ENCODE measurements around the gene FAM89B.
"Not testable (repeated sequence)": the region's sequence is repeated elsewhere in the genome, so short reads cannot be mapped to it uniquely, and the experiment has no call there.

The FAM89B gene

DNA sequence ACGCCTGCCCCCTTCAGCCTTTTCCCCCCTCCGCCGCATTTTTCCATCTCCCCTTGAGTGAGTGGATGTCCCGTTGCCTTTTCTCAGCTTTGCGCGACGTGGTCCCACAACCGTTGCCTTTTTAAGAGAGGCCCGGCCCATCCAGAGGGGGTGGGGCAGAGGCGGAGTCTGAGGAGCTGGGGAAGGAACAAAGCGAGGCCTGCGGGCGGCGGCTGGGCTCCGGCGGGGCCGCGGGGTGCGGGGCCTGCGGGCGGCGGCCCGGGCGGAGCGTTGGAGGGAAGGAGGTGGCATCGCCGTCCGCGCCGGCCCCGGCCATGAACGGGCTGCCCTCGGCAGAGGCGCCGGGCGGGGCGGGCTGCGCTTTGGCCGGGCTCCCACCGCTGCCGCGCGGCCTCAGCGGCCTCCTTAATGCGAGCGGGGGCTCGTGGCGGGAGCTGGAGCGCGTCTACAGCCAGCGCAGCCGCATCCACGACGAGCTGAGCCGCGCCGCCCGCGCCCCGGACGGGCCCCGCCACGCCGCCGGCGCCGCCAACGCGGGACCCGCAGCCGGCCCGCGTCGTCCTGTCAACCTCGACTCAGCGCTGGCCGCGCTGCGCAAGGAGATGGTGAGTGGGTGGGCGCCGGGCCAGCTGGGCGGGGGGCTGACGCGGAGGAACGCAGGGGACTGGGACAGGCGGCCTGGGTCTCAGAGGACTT is at the start of gene FAM89B:
TSS of gene FAM89B (plus strand) at position 183 of the 696 bp plus-strand sequence. CDS start at position 315, 132 bp downstream.
- peak; percentile 90 for DNase-seq

DNA sequence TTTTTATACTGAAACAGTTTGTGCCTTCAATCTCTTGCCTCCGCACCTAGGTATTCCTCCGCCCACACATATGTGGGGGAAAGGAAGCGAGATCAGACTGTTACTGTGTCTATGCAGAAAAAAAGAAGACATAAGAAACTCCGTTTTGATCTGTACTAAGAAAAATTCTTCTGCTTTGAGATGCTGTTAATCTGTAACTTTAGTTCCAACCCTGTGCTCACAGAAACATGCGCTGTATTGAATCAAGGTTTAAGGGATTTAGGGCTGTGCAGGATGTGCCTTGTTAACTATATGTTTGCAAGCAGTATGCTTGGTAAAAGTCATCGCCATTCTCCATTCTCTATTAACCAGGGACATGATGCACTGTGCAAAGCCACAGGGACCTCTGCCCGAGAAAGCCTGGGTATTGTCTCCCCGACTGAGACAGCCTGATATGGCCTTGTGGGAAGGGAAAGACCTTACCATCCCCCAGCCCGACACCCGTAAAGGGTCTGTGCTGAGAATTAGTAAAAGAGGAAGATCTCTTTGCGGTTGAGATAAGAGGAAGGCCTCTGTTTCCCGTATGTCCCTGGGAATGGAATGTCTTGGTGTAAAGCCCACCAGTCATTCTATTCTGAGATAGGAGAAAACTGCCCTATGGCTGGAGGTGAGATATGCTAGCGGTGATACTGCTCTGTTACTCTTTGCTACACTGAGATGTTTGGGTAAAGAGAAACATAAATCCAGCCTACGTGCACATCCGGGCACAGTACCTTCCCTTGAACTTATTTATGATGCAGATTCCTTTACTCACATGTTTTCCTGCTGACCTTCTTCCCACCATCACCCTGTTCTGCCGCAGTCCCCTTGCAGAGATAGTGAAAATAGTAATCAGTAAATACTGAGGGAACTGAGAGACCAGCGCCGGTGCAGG is 49.4 kb upstream of the FAM89B start:
- DNase-seq: peak; percentile 20

DNA sequence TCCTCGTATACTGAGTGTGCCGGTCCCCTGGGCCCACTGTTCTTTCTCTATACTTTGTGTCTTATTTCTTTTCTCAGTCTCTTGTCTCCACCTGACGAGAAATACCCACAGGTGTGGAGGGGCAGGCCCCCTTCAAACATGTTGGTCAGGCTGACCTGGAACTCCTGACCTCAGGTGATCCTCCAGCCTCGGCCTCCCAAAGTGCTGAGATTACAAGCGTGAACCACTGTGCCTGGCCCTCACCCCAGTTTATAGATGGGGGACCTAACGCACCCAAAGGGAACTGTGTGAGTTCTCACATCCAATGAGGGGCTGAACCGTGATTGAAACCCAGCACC is 48.7 kb upstream of the FAM89B start:
- not testable (repeated sequence) for DNase-seq

DNA sequence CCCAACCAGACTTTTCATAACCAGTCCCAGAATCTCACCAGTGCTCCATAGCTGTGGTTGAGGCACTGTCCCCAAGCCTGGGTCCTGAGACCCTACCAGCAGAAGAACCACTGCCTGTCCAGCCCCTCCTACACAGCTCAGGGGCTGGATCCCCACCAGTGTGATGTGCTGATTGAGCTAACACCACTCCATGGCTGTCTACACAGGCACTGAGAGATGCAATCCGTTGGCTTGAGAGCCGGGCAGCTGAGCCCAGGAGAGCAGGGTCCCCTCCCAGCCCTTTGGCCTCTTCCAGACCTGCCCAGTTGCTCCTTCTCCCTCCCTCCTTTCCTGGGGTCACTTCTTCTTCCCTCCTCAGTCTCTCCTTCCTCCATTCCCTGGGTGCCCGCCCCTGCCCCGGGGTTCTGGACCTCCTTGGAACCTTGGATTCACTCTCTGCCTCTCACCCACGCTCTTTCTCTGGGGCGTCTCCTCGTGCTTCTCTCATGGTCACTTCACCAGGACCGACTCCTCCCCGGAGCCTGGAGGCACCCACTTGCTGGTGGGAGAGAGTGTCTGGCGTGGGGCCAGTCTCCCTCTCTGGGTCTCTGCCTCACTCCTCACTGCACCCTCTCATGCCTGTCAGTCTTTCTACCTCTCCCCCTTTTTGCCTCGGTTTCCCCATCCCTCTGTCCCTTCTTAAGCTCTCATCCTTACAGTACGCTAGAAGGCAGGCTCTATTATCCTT is 48.2 kb upstream of the FAM89B start:
- DNase-seq: no peak

DNA sequence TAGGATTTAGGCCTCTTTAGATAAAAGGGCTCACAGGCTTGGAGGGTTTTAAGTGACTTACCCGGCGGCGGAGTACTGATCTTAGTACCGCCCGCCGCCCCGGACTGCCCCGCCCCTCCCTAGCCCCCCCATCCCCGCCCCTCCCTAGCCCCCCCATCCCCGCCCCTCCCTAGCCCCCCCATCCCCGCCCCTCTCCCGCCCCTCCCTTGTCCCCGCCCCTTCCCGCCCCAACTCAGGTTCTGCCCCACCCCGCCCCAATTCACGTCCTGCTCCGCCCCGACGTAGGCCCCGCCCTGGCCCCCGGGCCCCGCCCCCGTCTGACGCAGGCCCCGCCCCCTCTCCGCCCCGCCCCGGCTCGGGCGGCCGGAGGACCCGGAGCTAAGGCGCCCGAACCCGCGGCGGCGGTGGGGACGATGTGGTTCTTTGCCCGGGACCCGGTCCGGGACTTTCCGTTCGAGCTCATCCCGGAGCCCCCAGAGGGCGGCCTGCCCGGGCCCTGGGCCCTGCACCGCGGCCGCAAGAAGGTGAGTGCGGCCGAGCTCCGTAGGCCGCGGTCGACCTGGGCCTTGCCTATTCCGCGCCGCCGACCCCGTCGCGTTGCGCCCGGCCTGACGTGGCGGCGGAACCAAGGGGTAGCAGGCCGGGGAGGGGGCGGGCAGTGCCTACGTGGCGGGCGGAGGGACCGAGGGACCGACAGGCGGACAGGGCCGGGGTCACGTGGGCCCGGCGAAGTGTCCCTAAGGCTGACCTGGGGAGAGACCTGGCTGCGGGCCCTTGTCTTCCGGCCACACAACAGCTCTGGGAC is 47.4 kb upstream of the FAM89B start, which contains the start of gene SCYL1:
TSS of gene SCYL1 (plus strand) at position 343 of the 805 bp plus-strand sequence. CDS start at position 414, 71 bp downstream.
- DNase-seq: peak; percentile 81

DNA sequence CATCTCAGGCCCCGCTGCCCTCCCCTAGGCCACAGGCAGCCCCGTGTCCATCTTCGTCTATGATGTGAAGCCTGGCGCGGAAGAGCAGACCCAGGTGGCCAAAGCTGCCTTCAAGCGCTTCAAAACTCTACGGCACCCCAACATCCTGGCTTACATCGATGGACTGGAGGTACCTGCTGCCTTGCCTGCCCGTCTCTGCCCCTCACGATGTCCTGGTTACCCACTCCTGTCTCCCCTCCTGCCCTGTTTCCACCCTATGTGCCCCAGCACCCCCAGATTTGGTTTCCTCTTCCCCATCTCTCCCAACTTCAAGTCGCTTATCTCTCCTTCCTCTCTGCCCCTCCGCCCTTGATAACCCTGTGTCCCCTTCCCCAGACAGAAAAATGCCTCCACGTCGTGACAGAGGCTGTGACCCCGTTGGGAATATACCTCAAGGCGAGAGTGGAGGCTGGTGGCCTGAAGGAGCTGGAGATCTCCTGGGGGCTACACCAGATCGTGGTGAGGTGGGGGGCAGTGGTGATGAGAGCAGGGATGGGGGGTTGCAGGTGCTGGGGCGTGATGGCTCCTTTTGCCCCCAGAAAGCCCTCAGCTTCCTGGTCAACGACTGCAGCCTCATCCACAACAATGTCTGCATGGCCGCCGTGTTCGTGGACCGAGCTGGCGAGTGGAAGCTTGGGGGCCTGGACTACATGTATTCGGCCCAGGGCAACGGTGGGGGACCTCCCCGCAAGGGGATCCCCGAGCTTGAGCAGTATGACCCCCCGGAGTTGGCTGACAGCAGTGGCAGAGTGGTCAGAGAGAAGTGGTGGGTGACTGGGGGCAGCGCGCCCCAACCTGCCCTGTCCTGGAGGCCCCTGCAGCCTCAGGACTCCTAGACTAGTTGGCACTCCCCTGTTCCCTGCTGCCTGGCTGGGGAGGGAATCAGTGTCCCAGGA is 46.5 kb upstream of the FAM89B start:
- DNase-seq: no peak

DNA sequence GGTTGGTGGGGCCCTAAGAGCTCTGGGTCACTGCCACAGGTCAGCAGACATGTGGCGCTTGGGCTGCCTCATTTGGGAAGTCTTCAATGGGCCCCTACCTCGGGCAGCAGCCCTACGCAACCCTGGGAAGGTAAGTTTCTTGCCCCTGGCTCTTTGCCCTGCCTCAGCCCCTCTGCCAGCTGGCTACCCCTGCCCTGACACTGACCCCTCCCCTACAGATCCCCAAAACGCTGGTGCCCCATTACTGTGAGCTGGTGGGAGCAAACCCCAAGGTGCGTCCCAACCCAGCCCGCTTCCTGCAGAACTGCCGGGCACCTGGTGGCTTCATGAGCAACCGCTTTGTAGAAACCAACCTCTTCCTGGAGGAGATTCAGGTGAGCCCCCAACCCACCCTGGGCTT is 45.6 kb upstream of the FAM89B start:
- no peak for DNase-seq

DNA sequence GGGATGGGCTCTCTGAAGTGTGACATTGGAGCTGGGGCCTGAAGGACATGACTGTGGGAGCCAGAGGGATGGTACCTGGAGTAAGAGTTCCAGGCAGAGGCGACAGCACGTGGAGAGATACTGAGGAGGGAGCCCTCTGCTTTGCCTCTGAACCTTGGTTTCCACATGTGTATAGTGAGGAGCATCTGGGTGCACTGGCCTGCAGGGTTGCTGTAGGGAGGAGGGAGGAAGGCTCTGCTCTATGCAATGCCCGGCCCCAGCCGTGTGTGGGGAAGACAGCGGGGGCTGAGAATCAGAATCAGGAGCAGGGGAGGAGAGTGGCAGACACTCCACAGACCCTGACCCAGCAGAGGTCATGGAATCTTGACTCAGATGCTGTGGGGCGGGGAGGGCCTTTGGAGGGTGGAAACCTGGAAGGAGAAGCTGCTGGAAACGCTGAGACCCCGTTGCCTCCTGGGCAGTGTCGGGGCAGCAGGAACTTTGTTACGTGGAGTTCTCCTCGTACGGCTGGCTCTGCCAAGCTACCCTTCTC is 43.5 kb upstream of the FAM89B start:
- DNase-seq: no peak

DNA sequence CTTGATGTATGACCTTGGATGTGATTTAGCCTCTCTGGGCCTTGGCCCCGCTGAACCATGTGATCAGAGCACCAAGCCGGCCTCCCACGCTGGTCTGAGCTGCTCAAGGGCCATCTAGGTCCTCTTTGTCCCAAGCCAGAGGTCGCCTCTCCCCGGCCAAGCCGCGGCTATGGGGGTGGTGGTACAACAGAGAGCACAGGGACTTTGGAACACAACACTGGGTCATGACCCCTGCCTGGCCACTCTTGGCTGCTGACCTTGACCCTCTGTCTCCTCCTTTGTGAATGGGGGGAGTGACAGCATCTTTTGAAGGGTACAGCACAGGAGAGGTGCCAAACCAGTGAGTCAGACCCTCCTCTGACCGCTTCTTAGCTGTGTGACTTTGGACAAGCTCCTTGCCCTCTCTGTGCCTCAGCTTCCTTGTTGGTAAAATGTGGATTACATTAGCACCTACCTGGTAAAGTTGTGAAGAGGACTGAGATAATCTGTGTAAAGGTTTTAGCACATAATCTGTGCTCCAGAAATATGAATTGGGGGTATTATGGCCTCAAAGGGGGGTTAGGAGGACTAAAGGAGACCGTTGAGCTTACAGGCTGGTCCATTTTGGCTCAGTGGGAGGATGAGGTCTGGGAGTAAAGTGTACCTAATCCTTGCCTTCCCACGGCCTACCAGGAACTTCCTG is 42.7 kb upstream of the FAM89B start:
- DNase-seq: no peak

DNA sequence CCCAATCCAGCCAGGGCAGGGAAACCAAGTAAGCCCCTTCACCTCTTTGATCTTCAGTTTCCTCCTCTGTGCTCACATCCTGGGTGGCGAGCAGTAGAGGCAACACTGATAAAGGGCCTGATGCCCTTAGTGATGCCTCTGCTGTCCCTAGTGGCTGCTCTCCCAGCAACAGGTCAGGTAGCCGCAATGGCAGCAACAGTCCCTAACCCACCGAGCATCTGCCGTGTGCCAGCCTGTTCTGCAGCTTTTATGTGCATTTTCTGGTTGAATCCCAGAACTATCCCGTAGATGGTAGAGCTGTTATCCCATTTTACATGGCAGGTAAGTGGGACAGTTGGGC is 42.2 kb upstream of the FAM89B start:
- DNase-seq: peak; percentile 33

DNA sequence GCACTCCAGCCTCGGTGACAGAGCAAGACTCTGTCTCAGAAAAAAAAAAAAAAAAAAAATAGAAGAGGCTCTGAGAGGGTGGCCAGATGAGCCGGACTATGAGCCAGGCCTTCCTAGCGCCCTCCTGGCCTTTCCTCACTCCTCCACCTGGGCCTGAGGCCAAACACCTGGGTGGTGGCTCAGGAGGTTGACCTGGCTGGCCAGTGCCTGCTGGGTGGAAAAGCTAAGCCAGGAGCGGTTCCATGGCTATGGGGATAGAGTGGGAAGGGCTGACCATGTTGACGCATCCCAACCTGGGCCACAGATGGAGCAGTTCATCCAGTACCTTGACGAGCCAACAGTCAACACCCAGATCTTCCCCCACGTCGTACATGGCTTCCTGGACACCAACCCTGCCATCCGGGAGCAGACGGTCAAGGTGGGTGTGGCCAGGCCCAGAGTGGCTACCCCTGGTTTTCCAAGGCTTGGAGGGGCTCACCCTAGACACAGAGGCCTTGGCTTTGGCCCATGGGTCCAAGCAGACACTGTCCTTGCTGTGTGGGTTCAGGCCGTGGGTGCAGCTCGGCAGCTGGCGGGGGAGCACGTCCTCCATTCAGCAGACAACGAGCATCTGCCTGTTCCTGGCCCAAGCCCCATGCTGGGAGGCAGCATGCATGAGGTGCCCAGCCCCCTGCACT is 39.8 kb upstream of the FAM89B start:
- no peak for DNase-seq

DNA sequence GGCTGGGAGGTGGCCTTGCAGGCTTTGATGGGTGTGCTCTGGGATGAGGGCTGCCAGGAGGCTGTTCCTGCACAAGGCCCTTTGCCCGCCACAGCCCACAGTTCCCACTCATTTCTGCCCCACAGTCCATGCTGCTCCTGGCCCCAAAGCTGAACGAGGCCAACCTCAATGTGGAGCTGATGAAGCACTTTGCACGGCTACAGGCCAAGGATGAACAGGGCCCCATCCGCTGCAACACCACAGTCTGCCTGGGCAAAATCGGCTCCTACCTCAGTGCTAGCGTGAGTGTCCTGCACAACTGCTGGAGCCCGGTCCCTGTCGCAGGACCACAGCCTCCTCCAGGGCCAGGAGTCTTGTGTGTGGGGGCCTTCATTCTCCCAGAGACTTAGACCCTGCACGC is 37.2 kb upstream of the FAM89B start:
- DNase-seq: no peak

DNA sequence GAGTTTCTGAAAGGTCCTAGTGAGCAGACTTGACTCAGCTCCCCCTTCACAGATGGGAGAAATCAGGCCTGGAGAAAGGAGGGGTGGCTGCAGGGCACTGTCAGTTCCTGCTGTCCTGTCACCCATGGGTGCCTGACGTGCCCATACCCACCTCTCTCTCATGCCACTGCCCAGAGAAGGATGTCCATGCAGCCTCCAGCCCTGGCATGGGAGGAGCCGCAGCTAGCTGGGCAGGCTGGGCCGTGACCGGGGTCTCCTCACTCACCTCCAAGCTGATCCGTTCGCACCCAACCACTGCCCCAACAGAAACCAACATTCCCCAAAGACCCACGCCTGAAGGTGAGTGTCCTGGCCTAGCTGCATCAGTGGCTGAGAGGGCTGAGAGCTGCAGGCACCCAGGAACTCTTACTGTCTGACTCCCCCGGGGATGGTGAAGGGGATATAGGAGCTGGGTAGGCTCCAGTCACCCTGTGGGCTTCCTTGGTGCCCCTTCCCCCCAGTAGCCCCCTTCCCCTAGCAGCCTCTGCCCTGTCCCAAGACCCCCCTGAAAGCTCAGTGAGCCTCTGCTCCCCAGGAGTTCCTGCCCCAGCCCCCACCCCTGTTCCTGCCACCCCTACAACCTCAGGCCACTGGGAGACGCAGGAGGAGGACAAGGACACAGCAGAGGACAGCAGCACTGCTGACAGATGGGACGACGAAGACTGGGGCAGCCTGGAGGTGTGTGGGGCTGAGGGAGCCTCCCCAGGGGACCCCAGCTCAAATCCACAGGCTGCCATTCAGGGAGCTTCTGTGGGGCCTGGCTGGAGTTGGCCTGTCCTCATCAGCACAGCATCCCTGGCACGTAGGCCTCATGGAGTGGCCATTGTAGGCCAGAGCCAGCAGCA is 35.7 kb upstream of the FAM89B start:
- no peak for DNase-seq

DNA sequence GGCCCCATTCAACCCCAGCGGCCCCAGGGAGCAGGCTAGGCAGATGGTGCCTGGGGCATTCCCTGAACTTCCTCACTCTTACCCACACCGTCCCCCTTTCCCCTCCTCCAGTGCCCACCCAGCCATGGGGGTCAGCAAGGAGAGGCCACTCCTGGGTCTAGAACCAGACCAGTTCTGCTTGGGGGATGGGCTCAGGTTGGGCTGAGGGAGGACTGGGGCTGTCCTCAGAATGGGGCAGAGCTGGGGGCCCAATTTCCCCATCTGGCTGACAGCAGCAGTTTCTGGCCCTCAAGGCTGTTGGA is 35.1 kb upstream of the FAM89B start:
- DNase-seq: no peak

DNA sequence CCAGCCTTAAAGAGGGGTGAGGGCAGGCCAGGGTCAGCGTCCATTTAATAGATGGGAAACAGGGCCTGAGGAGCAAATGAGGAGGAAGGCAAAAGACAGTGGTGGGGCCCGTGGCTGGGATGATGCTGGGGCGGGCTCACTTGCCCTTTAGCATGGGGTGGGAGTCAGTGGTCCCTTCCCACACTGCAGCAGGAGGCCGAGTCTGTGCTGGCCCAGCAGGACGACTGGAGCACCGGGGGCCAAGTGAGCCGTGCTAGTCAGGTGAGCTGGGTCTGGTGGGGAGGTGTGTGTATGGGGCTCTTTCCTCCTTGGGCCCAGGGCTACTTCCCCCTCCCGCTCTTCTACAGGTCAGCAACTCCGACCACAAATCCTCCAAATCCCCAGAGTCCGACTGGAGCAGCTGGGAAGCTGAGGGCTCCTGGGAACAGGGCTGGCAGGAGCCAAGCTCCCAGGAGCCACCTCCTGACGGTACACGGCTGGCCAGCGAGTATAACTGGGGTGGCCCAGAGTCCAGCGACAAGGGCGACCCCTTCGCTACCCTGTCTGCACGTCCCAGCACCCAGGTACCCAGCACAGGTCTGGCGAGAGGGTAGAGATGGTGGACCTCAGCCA is 34.6 kb upstream of the FAM89B start:
- no peak for DNase-seq

DNA sequence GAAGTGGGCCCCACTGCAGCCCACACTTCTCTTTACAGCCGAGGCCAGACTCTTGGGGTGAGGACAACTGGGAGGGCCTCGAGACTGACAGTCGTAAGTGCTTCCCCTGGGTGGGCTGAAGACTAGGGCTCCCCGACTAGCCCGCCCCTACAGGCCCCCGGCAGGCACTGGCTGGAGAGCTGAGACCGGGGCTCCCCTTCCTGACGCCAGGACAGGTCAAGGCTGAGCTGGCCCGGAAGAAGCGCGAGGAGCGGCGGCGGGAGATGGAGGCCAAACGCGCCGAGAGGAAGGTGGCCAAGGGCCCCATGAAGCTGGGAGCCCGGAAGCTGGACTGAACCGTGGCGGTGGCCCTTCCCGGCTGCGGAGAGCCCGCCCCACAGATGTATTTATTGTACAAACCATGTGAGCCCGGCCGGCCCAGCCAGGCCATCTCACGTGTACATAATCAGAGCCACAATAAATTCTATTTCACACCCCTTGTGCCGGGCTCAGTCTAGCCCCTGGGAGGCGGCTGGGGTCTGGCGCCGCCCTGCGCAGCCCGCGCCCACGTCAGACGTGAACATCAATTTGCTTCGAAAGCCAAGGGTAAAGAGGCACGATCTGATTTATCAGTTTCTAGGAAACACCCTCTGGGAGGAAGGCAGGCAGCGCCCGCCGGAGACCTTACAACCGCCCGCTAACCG is 34.0 kb upstream of the FAM89B start:
- no peak for DNase-seq

DNA sequence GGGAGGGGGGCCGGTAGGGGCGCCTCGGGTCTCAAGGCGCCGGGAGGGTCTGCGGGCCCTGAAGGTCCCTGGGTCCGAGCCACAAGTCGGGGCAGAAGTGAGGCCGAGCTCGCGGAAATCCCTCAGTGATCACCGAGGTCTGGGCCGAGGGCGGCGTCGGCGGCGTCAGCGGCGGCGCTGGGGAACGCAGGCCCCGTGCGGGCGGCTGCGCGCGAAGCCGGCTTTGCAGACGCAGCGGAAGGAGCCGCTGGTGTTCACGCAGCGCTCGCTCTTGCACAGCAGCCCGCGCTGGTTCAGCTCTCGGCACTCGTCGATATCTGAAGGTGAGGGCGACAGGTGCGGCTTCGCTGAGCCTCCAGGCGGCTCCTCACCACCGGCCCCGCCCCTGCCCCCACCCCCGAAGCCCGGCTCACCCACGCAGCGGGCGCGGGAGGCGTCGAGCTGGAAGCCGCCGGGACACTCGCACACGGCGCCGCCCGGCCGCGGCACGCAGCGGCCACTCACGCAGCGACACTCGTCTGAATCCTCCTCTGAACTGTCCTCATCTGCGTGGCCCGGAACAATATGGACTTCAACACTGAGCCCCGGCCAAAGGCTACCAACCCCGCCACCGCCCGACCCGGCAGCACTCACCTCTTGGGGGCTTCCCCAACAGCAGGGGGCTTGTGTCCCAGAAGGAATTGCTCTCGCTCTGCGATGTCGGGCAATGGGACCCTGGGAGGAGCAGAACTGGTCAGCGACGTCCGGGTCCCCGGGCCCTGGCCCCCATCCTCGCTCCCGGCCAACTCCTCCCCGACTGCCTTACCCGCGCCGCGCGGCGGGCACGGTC is 33.2 kb upstream of the FAM89B start:
- DNase-seq: no peak
